GM12801 (cell line): Measurements from ENCODE around the gene GSAP.

Experiments used
- CTCF ChIP-seq: IDR thresholded peaks from one replicate; pipeline ENCODE4 v1.5.1; 2011; ENCODE audit warnings: control low read depth; ENCODE audit not compliant: insufficient read length; ENCODE audit errors: extremely low read depth

The GSAP gene

DNA sequence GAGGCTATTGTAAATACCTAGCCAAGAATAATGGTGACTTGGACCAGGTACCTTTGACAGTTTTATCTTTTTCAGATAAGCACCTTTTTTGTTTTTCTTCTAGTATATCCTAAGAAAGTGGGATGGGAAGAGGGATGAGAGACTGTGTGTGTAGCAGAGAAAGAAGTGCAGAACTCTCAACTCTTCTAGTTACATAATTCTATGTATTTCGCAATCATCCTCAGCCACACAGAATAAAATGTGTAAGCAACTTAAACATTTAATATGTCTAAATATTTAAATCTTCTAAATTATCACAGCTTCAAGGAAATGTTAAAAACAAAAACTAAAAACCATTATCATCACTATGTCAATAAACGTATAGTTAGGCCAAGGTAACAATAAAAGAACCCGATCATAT is 42.6 kb upstream of the GSAP start:
- TF ChIP-seq CTCF, result no peak

GRCh38 chr7:77457779-77458178 is 41.6 kb upstream of the GSAP start:
- no peak for TF ChIP-seq CTCF

DNA sequence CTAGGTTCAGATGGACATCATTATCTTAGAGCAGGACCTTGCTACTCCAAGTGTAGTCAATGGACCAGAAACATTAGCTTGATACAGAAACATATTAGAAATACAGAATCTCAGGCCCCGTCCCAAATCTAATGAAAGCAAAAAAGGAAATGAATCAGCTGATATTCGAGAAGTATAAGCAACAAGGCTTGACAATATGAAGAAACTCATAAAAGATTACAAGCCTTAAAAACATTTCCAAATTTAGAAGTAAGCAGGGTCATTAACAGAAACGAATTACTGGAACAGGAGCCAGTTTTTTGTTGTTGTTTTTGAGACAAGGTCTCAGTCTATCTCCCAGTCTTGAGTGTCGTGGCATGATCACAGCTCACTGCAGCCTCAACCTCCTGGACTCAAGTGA is 40.5 kb upstream of the GSAP start:
- no peak for TF ChIP-seq CTCF

DNA sequence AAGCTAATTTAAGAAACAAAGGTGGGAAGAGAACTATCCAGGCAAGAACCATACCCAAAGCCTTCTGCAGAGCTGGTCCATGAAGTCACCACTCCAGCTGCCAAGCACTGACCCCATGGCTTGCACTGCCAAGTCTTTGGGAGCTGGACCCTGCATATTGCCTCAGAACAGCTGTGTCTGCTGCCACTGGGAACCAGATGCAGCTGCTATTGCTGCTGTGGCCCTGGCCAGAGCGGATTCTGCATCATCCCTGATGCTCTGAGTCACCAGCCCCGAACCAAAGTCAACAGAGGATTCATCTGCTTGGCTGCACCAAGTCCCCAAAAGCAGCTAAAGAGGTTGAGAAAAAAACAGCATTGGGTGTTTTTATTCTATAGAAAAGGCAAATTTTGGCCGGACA is 39.2 kb upstream of the GSAP start:
- no peak for TF ChIP-seq CTCF

DNA sequence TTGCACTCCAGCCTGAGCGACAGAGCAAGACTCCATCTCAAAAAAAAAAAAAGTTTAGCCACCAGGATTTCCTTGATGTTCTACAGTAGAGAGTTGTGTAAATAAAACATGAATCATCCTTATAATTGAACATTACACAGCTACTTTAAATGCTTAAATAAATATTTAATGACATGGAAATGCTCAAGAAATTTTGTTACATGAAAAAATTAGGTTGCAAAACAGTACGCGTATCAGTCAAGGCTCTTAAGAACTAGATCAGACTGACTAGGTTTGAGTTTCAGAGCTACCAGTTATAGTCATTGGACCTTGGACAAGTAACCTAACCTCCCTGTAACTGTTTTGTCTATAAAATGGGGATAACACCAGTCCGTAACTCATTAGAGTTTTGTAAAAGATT is 38.7 kb upstream of the GSAP start:
- TF ChIP-seq CTCF, result no peak

DNA sequence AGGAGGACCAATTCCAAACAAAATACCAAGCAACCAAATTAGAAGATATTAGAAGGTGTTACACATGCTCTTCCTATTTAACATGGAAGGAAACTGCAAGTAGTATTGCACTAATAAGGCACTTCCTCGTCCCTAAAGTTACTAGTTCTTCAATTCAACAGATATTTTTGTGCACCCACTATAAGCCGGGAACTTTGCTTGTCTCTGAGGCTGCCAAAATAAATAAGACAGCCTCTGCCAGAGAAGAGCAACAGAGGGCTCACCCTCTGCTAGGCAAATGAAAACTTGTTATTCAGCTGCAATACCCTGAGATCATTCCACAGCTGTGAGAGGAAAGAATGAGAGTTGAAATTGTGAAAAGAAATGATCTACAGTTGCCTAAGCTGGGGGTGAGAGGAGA is 37.4 kb upstream of the GSAP start:
- TF ChIP-seq CTCF, result no peak

- no peak for TF ChIP-seq CTCF
These were observed 34.5 kb upstream of the GSAP start for GRCh38 chr7:77450613-77451012.

- TF ChIP-seq CTCF, result no peak
These were observed 33.9 kb upstream of the GSAP start for GRCh38 chr7:77450054-77450453.
